CD14-positive monocyte (primary cell): ENCODE results near the gene SH2D3C. TPM values are rescaled to one million over a fixed set of nuclear protein-coding genes. Genes with fewer than 3 reads are reported as not detected.

ENCODE experiments used
- DNase-seq, 3 donors: peaks; one replicate each; pipeline ENCODE4 v3.0.0-alpha.2; 2011 to 2022
- H2AFZ ChIP-seq: 2 replicates; pipeline ENCODE4 v1.6.0; 2012; ENCODE audit warnings: mild to moderate bottlenecking, low read depth, low read length, inconsistent platforms; ENCODE audit not compliant: insufficient read depth, poor library complexity, severe bottlenecking
- H3K27ac ChIP-seq, 2 donors: 1 replicate in 1 of 2; 2 replicates in 1 of 2; pipeline ENCODE4 v1.5.1; 2012 to 2013; ENCODE audit warnings: low read length in 2 of 2, control low read depth in 1 of 2, inconsistent platforms in 1 of 2, low read depth in 1 of 2, mild to moderate bottlenecking in 1 of 2
- H3K27me3 ChIP-seq, 2 donors: one replicate each; pipeline versions ENCODE4 v1.6.0 to v1.6.1; 2011 to 2013; ENCODE audit warnings: low read length in 2 of 2; ENCODE audit not compliant: control insufficient read depth in 2 of 2, insufficient read depth in 2 of 2
- H3K36me3 ChIP-seq, 2 donors: replicated peaks in 1 of 2; 1 replicate in 1 of 2; 2 replicates in 1 of 2; pipeline versions ENCODE4 v1.5.1 to v1.6.1; 2012 to 2013; ENCODE audit warnings: low read length in 2 of 2, control low read depth in 1 of 2, inconsistent platforms in 1 of 2, mild to moderate bottlenecking in 1 of 2; ENCODE audit not compliant: insufficient read depth in 2 of 2, control insufficient read depth in 1 of 2
- H3K4me1 ChIP-seq, 2 donors: 1 replicate in 1 of 2; 2 replicates in 1 of 2; pipeline versions ENCODE4 v1.5.1 to v1.6.1; 2012 to 2013; ENCODE audit warnings: low read length in 2 of 2, control low read depth in 1 of 2, inconsistent platforms in 1 of 2, mild to moderate bottlenecking in 1 of 2, moderate library complexity in 1 of 2; ENCODE audit not compliant: insufficient read depth in 2 of 2, control insufficient read depth in 1 of 2
- H3K4me2 ChIP-seq: replicated peaks from 2 replicates; pipeline ENCODE3; 2012; ENCODE audit warnings: low read length, moderate library complexity, mild to moderate bottlenecking; ENCODE audit not compliant: poor library complexity, severe bottlenecking; ENCODE audit errors: extremely low read depth
- H3K4me3 ChIP-seq, 3 experiments: fragments of 200-600 bp in 1 of 3; sonication (generic) in 1 of 3; replicated peaks in 1 of 3; 1 replicate in 2 of 3; 2 replicates in 1 of 3; pipeline ENCODE4 v1.5.1; 2011 to 2013; ENCODE audit warnings: low read length in 3 of 3, mild to moderate bottlenecking in 3 of 3, control low read depth in 2 of 3, low read depth in 2 of 3, inconsistent platforms in 1 of 3, moderate library complexity in 1 of 3
- H3K79me2 ChIP-seq: 2 replicates; pipeline ENCODE4 v1.6.0; 2012; ENCODE audit warnings: mild to moderate bottlenecking, control low read depth, inconsistent platforms, low read length, moderate library complexity; ENCODE audit not compliant: insufficient read depth
- H3K9ac ChIP-seq: 2 replicates; pipeline ENCODE4 v1.6.0; 2017; ENCODE audit warnings: low read length, mild to moderate bottlenecking; ENCODE audit not compliant: insufficient read depth, poor library complexity, severe bottlenecking
- H3K9me3 ChIP-seq, 2 donors: replicated peaks in 1 of 2; 1 replicate in 1 of 2; 2 replicates in 1 of 2; pipeline versions ENCODE4 v1.5.1 to v1.6.1; 2012 to 2013; ENCODE audit warnings: low read length in 2 of 2, control low read depth in 1 of 2; ENCODE audit not compliant: control insufficient read depth in 1 of 2, insufficient read depth in 1 of 2
- H4K20me1 ChIP-seq: 2 replicates; pipeline ENCODE4 v1.6.0; 2012; ENCODE audit warnings: mild to moderate bottlenecking, low read length, control low read depth, moderate library complexity; ENCODE audit not compliant: insufficient read depth
- H3K27ac Mint-ChIP-seq, 7 donors: one replicate each; pipeline ENCODE4 v1.8.0; 2020; ENCODE audit warnings: mild to moderate bottlenecking in 7 of 7, mixed read lengths in 7 of 7, moderate library complexity in 6 of 7, inconsistent platforms in 2 of 7
- H3K27me3 Mint-ChIP-seq, 3 donors: one replicate each; pipeline ENCODE4 v1.8.0; 2021 to 2022; ENCODE audit warnings: low read depth in 3 of 3, mild to moderate bottlenecking in 3 of 3, mixed read lengths in 3 of 3, moderate library complexity in 3 of 3, inconsistent platforms in 1 of 3
- H3K36me3 Mint-ChIP-seq, 2 donors: one replicate each; pipeline ENCODE4 v1.8.0; 2020; ENCODE audit warnings: mixed read lengths in 2 of 2, inconsistent platforms in 1 of 2, mild to moderate bottlenecking in 1 of 2
- H3K4me1 Mint-ChIP-seq: one replicate; pipeline ENCODE4 v1.8.0; 2020; ENCODE audit warnings: mild to moderate bottlenecking, mixed read lengths
- H3K4me3 Mint-ChIP-seq, 2 donors: one replicate each; pipeline ENCODE4 v1.8.0; 2020; ENCODE audit warnings: mild to moderate bottlenecking in 2 of 2, mixed read lengths in 2 of 2, moderate library complexity in 1 of 2
- H3K9me3 Mint-ChIP-seq, 7 donors: one replicate each; pipeline ENCODE4 v1.8.0; 2020 to 2022; ENCODE audit warnings: mixed read lengths in 7 of 7, mild to moderate bottlenecking in 6 of 7, moderate library complexity in 6 of 7, inconsistent platforms in 2 of 7
- WGBS: methylation state at CpG from one replicate; pipeline ENCODE4 v1.1.5; 2013; ENCODE audit warnings: missing lambda C conversion rate; ENCODE audit not compliant: insufficient coverage; 5-methylcytosine and 5-hydroxymethylcytosine counted together
- intact Hi-C, 2 donors: fragments of 100-400 bp; cut with micrococcal nuclease; formaldehyde crosslinking; loops; one replicate each; pipeline versions ENCODE4 v1.15.0 to v1.15.1; 2023
- polyA plus RNA-seq, 3 donors: library from polyadenylated mRNA; depleted of rRNA in 1 of 3; unstranded in 2 of 3; stranded (reverse) in 1 of 3; fragments of 300-500 nt in 2 of 3; fragments of >200 nt in 1 of 3; fragmentation: Illumina TruSeq in 2 of 3; gene quantifications; 1 replicate in 2 of 3; 2 replicates in 1 of 3; pipeline ENCODE4 v1.2.3, GENCODE V29; 2012 to 2021
- TF ChIP-seq, protein P1 (sequence below): fragments of 200-600 bp; IDR thresholded peaks from one replicate; pipeline ENCODE4 v1.8.0; 2022; ENCODE audit warnings: antibody characterized with exemption, mild to moderate bottlenecking

SH2D3C gene
- polyA plus RNA-seq, 3 donors: 11.5 to 47.3 (median 20.5) TPM

DNA sequence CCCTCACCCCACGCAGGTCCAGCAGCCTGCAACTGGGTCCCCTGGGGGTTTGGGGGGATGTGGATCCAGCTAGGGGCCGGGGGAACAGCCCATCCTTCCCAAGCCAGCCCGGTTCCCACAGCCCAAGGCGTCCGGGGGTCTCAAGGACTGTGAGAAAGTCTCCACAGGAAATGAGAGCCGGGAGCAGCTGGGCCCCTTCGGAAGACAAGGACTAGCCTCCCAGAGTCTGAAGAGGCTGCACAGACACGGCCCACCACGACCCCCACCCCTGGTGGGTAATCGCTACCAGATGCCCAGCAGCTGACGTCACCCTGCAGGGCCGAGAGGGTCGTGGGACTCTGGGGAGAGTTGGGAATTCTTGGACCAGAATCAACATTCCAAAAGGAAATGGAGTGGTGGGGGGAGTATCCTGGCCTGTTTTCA is 10.5 kb downstream of the SH2D3C start:
- Histone ChIP-seq H3K4me1 (peaks cover 53 to 78% of the 10 kb centered on the region in 2 donors), H3K9ac (peak overlapping the region; percentile 17), H4K20me1 (peaks cover 99% of the 10 kb centered on the region), H3K36me3 (peaks cover 59 to 80% of the 10 kb centered on the region in 2 donors), H3K4me2 (peak overlapping the region; percentile 11), H3K4me3 (no peak overlapping the region), H2AFZ (no peak overlapping the region), H3K79me2 (peaks cover 98% of the 10 kb centered on the region), H3K27ac (peak overlapping the region in 1 of 2 donors; percentile 61), H3K27me3 (no peaks in the 10 kb centered on the region), H3K9me3 (no peaks in the 10 kb centered on the region)
- H3K27ac Mint-ChIP-seq: peak overlapping the region in 4 of 7 donors; percentile 31 to 85 (median 71)
- H3K4me3 Mint-ChIP-seq: no peak overlapping the region
- H3K4me1 Mint-ChIP-seq: peaks cover 88% of the 10 kb centered on the region
- DNase-seq: no peak
- intact Hi-C loops: no loop called here
- TF ChIP-seq, protein P1, sequence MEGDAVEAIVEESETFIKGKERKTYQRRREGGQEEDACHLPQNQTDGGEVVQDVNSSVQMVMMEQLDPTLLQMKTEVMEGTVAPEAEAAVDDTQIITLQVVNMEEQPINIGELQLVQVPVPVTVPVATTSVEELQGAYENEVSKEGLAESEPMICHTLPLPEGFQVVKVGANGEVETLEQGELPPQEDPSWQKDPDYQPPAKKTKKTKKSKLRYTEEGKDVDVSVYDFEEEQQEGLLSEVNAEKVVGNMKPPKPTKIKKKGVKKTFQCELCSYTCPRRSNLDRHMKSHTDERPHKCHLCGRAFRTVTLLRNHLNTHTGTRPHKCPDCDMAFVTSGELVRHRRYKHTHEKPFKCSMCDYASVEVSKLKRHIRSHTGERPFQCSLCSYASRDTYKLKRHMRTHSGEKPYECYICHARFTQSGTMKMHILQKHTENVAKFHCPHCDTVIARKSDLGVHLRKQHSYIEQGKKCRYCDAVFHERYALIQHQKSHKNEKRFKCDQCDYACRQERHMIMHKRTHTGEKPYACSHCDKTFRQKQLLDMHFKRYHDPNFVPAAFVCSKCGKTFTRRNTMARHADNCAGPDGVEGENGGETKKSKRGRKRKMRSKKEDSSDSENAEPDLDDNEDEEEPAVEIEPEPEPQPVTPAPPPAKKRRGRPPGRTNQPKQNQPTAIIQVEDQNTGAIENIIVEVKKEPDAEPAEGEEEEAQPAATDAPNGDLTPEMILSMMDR: no peak
- peaks cover 0 to 1% (median 0%) of the 10 kb centered on the region in 3 donors for H3K27me3 Mint-ChIP-seq
- 78% methylated on average over 11 of the region's 13 CpGs for WGBS
- peaks cover 66 to 86% of the 10 kb centered on the region in 2 donors for H3K36me3 Mint-ChIP-seq
- no peaks in the 10 kb centered on the region for H3K9me3 Mint-ChIP-seq

DNA sequence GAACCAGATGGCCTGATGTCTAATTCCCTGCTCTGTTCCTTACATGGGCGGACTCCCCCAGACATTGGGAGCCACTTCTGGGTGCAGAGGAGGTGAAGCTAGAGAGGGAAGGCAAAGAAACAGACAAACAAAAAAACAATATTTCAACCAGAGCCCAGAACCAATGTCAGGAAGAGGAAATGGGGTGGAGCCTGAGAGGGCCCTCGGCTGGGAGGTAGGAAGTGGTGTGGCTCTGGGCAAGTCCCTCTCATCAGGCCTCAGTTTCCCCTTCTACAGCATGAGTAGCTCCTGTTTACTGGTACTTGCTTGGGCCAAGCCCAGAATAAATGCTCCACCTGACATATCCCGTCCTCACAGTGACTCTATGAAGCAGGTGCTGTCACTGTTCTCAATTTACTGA is 11.1 kb downstream of the SH2D3C start:
- no peak overlapping the region for H3K4me3 Mint-ChIP-seq
- TF ChIP-seq, protein P1: no peak
- no peak overlapping the region for H2AFZ ChIP-seq
- H3K9me3 ChIP-seq: no peaks in the 10 kb centered on the region
- intact Hi-C loops: no loop called here
- peaks cover 98% of the 10 kb centered on the region for H3K79me2 ChIP-seq
- peak overlapping the region in 1 of 2 donors; percentile 61 for H3K27ac ChIP-seq
- H3K4me3 ChIP-seq: no peak overlapping the region
- whole genome bisulfite sequencing: 80% methylated on average over 1 of the region's 3 CpGs
- H3K27me3 Mint-ChIP-seq: peaks cover 0 to 1% (median 0%) of the 10 kb centered on the region in 3 donors
- H4K20me1 ChIP-seq: peaks cover 99% of the 10 kb centered on the region
- H3K36me3 ChIP-seq: peaks cover 54 to 75% of the 10 kb centered on the region in 2 donors
- no peaks in the 10 kb centered on the region for H3K27me3 ChIP-seq
- H3K4me1 Mint-ChIP-seq: peaks cover 91% of the 10 kb centered on the region
- H3K27ac Mint-ChIP-seq: peak overlapping the region in 5 of 7 donors; percentile 12 to 77 (median 62)
- peaks cover 62 to 81% of the 10 kb centered on the region in 2 donors for H3K36me3 Mint-ChIP-seq
- peaks cover 58 to 78% of the 10 kb centered on the region in 2 donors for H3K4me1 ChIP-seq
- DNase-seq: no peak
- peak overlapping the region; percentile 17 for H3K9ac ChIP-seq
- H3K9me3 Mint-ChIP-seq: no peaks in the 10 kb centered on the region
- peak overlapping the region; percentile 11 for H3K4me2 ChIP-seq
